A549 (cell line): ENCODE data around the gene COPZ1.

ENCODE experiments used
- CHD4 ChIP-seq: fragments of 200-600 bp; sonication (generic); IDR thresholded peaks from 2 replicates; pipeline ENCODE4 v1.6.1; 2016; ENCODE audit warnings: antibody characterized with exemption, mild to moderate bottlenecking, borderline replicate concordance
- EP300 ChIP-seq, 2 experiments: fragments of >200 bp; sonication (Bioruptor Twin); formaldehyde crosslinking; IDR thresholded peaks; 2 replicates in 1 of 2; 3 replicates in 1 of 2; pipeline ENCODE4 v1.6.1; 2016 to 2017
- POLR2AphosphoS2 ChIP-seq: conservative IDR thresholded peaks from 2 replicates; pipeline ENCODE4 v1.6.1; 2012; ENCODE audit warnings: low read length, improper control_type of control experiment, inconsistent platforms
- RAD21 ChIP-seq, 2 experiments: fragments of >200 bp in 1 of 2; sonication (Bioruptor Twin) in 1 of 2; formaldehyde crosslinking in 1 of 2; IDR thresholded peaks in 1 of 2; conservative IDR thresholded peaks in 1 of 2; 2 replicates in 1 of 2; 3 replicates in 1 of 2; pipeline ENCODE4 v1.6.1; 2012 to 2018; ENCODE audit warnings: inconsistent platforms in 1 of 2
- SREBF2 ChIP-seq: fragments of 450-650 bp; IDR thresholded peaks from 2 replicates; pipeline ENCODE4 v1.6.1; 2014; ENCODE audit warnings: mild to moderate bottlenecking, moderate library complexity
- ZFP36 ChIP-seq: fragments of 450-650 bp; IDR thresholded peaks from 2 replicates; pipeline ENCODE4 v1.6.1; 2014; ENCODE audit warnings: borderline replicate concordance; ENCODE audit not compliant: partially characterized antibody
- TF ChIP-seq, protein P1 (sequence below): IDR thresholded peaks from 2 replicates; pipeline ENCODE4 v1.6.1; 2012

DNA sequence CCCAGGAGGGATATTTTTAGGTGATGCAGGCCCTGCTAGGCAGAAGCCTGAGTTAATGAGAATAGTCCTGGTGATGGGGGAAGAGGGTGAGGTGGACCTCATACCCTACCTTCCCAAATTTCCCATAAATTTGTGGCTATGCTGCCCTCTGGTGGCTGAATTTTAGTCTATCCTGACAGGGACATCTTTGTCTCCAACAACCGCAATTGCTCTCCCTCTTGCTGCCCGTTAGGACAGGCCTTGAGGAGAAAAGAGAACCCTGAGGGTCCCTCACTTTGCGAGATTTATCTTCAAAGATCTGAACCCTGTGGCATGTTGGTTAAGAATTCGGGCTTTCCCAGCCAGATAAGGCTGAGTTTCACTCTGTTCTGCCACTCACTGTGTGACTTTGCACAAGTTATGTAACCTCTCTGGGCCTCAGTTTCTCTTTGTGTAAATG, 69.4 kb downstream of the COPZ1 start:
- TF ChIP-seq, protein P1, sequence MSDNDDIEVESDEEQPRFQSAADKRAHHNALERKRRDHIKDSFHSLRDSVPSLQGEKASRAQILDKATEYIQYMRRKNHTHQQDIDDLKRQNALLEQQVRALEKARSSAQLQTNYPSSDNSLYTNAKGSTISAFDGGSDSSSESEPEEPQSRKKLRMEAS, result no peak
- TF ChIP-seq ZFP36 (no peak), POLR2AphosphoS2 (no peak), EP300 (IDR thresholded peaks at IDR 0.05) (no peak), CHD4 (no peak), SREBF2 (no peak), RAD21 (conservative IDR thresholded peaks at IDR 0.05 in 1 of 2, IDR thresholded peaks at IDR 0.05 in 1 of 2) (peak; percentile 55 to 57)
